Stimulated activated CD8-positive, alpha-beta memory T cell treated with anti-CD3 and anti-CD28 coated beads, Interleukin-4, amount 100 ng/mL, for 48 hours (primary cell): ENCODE measurements around the gene CEACAM7.

Experiments
- DNase-seq: peaks from one replicate; pipeline ENCODE4 v3.0.0-alpha.2; 2020

The CEACAM7 gene

DNA sequence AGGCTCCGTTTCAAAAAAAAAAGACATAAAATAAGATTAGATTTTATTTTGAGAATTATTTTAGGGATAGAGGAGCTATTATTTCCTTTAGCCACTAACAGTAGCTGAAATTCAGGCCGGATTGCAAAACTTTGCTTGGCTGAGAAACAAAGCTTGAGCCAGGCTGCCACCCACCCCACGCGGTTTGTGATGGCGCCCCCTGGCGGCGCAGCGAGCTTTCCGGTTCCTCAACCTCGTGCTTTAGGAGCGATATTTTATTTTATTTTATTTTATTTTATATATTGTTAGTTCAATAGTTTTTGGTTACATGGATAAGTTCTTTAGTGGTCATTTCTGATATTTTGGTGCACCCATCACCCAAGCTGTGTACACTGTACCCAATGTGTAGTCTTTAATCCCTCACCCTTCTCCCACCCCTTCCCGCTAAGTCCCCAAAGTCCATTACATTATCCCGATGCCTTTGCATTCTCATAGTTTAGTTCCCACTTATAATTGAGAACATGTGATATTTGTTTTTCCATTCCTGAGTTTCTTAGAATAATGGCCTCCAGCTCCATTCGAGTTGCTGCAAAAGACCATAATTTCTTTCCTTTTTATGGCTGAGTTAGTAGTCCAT, 41.4 kb downstream of the CEACAM7 start:
- peak; percentile 85 for DNase-seq

GRCh38 chr19:41641879-41642485, 46.1 kb downstream of the CEACAM7 start:
- peak; percentile 83 for DNase-seq

GRCh38 chr19:41638641-41639081, 49.4 kb downstream of the CEACAM7 start:
- no peak for DNase-seq

GRCh38 chr19:41637484-41637883, 50.6 kb downstream of the CEACAM7 start:
- no peak for DNase-seq

- DNase-seq, result no peak
Observed at GRCh38 chr19:41627966-41628675, 59.9 kb downstream of the CEACAM7 start.

DNA sequence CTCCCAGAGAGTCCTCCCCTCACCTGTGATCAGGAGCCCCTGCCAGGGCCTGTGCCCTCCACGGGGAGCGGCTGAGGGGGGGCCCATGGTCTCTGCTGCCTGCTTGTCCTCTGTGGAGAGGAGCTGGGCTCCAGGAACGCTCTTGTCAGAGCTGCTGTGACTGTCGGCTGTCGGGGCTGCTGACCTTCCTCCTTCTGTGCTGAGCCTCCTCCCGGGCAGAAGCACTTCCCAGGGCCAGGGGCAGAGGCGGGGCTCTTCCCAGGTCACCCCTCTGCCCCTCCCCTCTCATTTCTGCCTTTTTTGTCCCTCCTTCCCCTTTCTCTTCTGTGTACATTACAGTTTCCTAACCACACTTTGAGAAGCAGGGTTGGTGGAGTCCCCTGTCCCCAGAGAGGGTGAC, 61.2 kb downstream of the CEACAM7 start, which contains the start of gene CEACAM4:
CEACAM4 (minus strand) TSS at position 198 of the 400 bp plus-strand sequence; CDS start at position 87, 111 bp downstream.
- DNase-seq, result no peak

GRCh38 chr19:41626278-41626677, 61.8 kb downstream of the CEACAM7 start:
- no peak for DNase-seq

DNA sequence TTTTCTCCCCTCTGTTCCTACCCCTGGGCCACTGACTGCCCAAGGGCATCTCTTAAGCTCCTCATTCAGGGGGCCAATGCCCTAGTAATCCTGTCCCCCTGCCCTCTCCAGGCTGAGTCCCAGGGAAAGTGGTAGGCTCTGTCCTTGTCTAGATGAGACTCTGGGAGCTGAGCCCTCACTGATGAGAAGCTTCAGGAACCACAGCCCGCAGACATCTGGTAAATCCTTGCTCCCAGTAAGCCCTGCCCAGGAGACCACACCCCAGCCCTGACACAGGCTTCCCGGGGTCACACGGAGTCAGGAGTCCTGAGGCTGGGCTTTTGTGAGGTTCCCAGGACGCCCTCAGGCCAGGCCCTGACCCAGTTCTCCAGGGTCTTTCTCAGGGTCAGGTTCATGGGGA, 63.1 kb downstream of the CEACAM7 start:
- DNase-seq, result no peak

DNA sequence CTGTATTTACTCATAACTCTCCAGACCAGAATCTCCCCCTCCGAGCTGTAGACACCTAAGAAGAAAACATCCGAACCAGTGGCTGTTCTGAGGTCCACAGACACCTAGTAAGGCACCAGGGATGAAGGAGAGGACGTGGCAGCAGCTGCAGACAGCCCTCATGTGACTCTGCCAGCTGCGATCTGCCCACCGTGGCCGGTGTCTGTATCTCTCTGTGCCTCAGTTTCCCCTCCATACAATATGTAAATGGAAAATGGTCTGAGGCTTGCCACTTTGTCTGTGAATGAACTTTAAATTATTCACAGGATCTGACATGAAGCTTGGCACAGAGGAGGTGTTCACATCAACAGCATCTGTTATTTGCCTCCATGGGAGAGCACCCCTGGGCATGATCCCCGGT, 63.6 kb downstream of the CEACAM7 start:
- DNase-seq, result no peak

DNA sequence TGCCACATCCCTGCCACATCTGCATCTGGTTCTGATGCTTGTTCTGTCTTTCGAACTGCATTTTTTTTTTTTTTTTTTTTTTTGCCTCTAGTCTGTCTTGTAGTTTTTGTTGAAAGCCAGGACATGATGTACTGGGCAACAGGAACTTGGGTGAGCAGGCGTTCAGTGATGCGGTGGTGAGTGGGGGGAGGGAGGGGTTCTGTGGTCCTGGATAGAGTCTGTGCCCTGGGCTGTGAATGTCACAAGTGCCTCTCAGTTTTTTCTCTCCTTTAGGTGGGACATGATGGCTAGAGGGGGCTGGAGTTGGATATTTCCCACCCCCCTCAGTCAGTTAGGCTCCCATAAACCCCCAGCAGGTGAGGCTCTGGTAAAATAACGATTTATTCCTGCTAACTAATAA, 64.7 kb downstream of the CEACAM7 start:
- DNase-seq, result no peak
